ENCODE data around the gene ERO1A. TPM values are rescaled to one million over a fixed set of nuclear protein-coding genes. Genes with fewer than 3 reads are reported as not detected.

The ERO1A gene
- total RNA-seq, 1 experiment from 2014 or later = 44.6 TPM

- peaks cover 7% of the 10 kb centered on the region; the same call in 1 of the 2 replicates for H3K9me3 Mint-ChIP-seq
- no peak overlapping the region for H3K27ac Mint-ChIP-seq
- ChIA-PET POLR2A (interaction anchor here (0.6 kb wide), 1 partner anchor 364 kb away, joined by 3 read pairs; no protein-coding TSS in a partner anchor), CTCF (no interaction called here)
- H3K4me3 Mint-ChIP-seq = no peak overlapping the region
- H3K27me3 Mint-ChIP-seq (ENCODE audit: low read depth) = no peaks in the 10 kb centered on the region
- TF ChIP-seq ZNF138 (CRISPR knock-in tag; conservative IDR thresholded peaks at IDR 0.05) (no peak), ZBTB21 (CRISPR knock-in tag; IDR thresholded peaks at IDR 0.05; ENCODE audit: borderline replicate concordance) (no peak), ZMAT4 (CRISPR knock-in tag; IDR thresholded peaks at IDR 0.05) (no peak), FOXP1 (CRISPR knock-in tag; IDR thresholded peaks at IDR 0.05; ENCODE audit: borderline replicate concordance) (no peak)
- TF ChIP-seq, protein P1, sequence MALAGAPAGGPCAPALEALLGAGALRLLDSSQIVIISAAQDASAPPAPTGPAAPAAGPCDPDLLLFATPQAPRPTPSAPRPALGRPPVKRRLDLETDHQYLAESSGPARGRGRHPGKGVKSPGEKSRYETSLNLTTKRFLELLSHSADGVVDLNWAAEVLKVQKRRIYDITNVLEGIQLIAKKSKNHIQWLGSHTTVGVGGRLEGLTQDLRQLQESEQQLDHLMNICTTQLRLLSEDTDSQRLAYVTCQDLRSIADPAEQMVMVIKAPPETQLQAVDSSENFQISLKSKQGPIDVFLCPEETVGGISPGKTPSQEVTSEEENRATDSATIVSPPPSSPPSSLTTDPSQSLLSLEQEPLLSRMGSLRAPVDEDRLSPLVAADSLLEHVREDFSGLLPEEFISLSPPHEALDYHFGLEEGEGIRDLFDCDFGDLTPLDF (CRISPR knock-in tag; IDR thresholded peaks at IDR 0.05) = no peak
- TF ChIP-seq, protein P2, sequence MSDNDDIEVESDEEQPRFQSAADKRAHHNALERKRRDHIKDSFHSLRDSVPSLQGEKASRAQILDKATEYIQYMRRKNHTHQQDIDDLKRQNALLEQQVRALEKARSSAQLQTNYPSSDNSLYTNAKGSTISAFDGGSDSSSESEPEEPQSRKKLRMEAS (CRISPR knock-in tag; IDR thresholded peaks at IDR 0.05) = no peak
- ATAC-seq (no peak), DNase-seq (ENCODE audit: low spot score) (no peak)
- peaks cover 27% of the 10 kb centered on the region for H3K36me3 Mint-ChIP-seq
- no peaks in the 10 kb centered on the region for H3K4me1 Mint-ChIP-seq
Measured at GRCh38 chr14:52656905-52657304, 38.5 kb downstream of the ERO1A start.

DNA sequence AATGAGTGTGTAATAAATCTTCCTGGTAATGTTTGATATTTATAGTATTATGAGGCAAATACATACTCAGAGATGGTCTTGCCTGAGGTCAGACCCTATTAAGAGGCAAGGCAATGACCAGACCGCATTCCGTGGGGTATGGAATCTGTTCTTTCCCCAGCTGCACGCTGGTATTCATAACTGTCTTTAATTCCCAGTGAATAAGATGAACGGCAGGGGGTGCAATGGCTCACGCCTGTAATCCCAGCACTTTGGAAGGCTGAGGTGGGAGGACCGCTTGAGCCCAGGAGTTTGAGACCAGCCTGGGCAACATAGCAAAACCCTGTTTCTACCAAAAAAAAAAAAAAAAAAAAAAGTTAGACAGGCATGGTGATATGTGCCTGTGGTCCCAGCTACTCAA, 44.6 kb downstream of the ERO1A start:
- DNase-seq (ENCODE audit: low spot score) (no peak), ATAC-seq (no peak)
- TF ChIP-seq, protein P3, sequence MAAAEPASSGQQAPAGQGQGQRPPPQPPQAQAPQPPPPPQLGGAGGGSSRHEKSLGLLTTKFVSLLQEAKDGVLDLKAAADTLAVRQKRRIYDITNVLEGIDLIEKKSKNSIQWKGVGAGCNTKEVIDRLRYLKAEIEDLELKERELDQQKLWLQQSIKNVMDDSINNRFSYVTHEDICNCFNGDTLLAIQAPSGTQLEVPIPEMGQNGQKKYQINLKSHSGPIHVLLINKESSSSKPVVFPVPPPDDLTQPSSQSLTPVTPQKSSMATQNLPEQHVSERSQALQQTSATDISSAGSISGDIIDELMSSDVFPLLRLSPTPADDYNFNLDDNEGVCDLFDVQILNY (CRISPR knock-in tag; IDR thresholded peaks at IDR 0.05) = no peak
- TF ChIP-seq, protein P4, sequence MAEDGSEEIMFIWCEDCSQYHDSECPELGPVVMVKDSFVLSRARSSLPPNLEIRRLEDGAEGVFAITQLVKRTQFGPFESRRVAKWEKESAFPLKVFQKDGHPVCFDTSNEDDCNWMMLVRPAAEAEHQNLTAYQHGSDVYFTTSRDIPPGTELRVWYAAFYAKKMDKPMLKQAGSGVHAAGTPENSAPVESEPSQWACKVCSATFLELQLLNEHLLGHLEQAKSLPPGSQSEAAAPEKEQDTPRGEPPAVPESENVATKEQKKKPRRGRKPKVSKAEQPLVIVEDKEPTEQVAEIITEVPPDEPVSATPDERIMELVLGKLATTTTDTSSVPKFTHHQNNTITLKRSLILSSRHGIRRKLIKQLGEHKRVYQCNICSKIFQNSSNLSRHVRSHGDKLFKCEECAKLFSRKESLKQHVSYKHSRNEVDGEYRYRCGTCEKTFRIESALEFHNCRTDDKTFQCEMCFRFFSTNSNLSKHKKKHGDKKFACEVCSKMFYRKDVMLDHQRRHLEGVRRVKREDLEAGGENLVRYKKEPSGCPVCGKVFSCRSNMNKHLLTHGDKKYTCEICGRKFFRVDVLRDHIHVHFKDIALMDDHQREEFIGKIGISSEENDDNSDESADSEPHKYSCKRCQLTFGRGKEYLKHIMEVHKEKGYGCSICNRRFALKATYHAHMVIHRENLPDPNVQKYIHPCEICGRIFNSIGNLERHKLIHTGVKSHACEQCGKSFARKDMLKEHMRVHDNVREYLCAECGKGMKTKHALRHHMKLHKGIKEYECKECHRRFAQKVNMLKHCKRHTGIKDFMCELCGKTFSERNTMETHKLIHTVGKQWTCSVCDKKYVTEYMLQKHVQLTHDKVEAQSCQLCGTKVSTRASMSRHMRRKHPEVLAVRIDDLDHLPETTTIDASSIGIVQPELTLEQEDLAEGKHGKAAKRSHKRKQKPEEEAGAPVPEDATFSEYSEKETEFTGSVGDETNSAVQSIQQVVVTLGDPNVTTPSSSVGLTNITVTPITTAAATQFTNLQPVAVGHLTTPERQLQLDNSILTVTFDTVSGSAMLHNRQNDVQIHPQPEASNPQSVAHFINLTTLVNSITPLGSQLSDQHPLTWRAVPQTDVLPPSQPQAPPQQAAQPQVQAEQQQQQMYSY (CRISPR knock-in tag; IDR thresholded peaks at IDR 0.05) = no peak
- TF ChIP-seq GABPB1 (CRISPR knock-in tag; IDR thresholded peaks at IDR 0.05) (no peak), GTF2I (CRISPR knock-in tag; conservative IDR thresholded peaks at IDR 0.05) (no peak), ZSCAN18 (CRISPR knock-in tag; IDR thresholded peaks at IDR 0.05) (no peak), ZNF396 (CRISPR knock-in tag; IDR thresholded peaks at IDR 0.05; ENCODE audit: borderline replicate concordance) (no peak), MLX (CRISPR knock-in tag; IDR thresholded peaks at IDR 0.05) (no peak), NR3C1 (CRISPR knock-in tag; conservative IDR thresholded peaks at IDR 0.05; ENCODE audit: low read depth) (no peak), CREM (CRISPR knock-in tag; IDR thresholded peaks at IDR 0.05) (no peak), TEAD1 (CRISPR knock-in tag; IDR thresholded peaks at IDR 0.05) (no peak), ZBTB21 (CRISPR knock-in tag; IDR thresholded peaks at IDR 0.05; ENCODE audit: borderline replicate concordance) (no peak), ZNF263 (CRISPR knock-in tag; IDR thresholded peaks at IDR 0.05; ENCODE audit: low read depth) (no peak), NR1H2 (CRISPR knock-in tag; IDR thresholded peaks at IDR 0.05) (no peak), EMX1 (CRISPR knock-in tag; IDR thresholded peaks at IDR 0.05) (no peak), IRF1 (CRISPR knock-in tag; IDR thresholded peaks at IDR 0.05) (no peak), ZNF317 (CRISPR knock-in tag; IDR thresholded peaks at IDR 0.05; ENCODE audit: borderline replicate concordance, low read depth) (no peak)
- TF ChIP-seq, protein P5, sequence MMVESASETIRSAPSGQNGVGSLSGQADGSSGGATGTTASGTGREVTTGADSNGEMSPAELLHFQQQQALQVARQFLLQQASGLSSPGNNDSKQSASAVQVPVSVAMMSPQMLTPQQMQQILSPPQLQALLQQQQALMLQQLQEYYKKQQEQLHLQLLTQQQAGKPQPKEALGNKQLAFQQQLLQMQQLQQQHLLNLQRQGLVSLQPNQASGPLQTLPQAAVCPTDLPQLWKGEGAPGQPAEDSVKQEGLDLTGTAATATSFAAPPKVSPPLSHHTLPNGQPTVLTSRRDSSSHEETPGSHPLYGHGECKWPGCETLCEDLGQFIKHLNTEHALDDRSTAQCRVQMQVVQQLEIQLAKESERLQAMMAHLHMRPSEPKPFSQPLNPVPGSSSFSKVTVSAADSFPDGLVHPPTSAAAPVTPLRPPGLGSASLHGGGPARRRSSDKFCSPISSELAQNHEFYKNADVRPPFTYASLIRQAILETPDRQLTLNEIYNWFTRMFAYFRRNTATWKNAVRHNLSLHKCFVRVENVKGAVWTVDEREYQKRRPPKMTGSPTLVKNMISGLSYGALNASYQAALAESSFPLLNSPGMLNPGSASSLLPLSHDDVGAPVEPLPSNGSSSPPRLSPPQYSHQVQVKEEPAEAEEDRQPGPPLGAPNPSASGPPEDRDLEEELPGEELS (CRISPR knock-in tag; IDR thresholded peaks at IDR 0.05) = no peak
- Mint-ChIP-seq H3K9me3 (no peaks in the 10 kb centered on the region), H3K4me3 (no peak overlapping the region), H3K36me3 (peaks cover 21% of the 10 kb centered on the region), H3K27ac (no peak overlapping the region), H3K4me1 (no peaks in the 10 kb centered on the region), H3K27me3 (ENCODE audit: low read depth) (no peaks in the 10 kb centered on the region)
- ChIA-PET CTCF (interaction anchor here (0.7 kb wide), 1 partner anchor 1900 kb away, joined by 3 read pairs; no protein-coding TSS in a partner anchor), POLR2A (interaction anchor here (0.6 kb wide), 1 partner anchor 34 kb away, joined by 6 read pairs; no protein-coding TSS in a partner anchor)
